Bladder microvascular endothelial cell (primary cell): Measurements from ENCODE around the gene TWF2. TPM values are rescaled to one million over a fixed set of nuclear protein-coding genes. Genes with fewer than 3 reads are reported as not detected.

Experiments
- total RNA-seq: library from RNA; depleted of rRNA; stranded (reverse); fragments of >200 nt; gene quantifications from 2 replicates; pipeline ENCODE4 v1.2.3, GENCODE V29; 2014

Gene TWF2
- 111 and 129 TPM in 2 replicates for total RNA-seq

GRCh38 chr3:52238761-52239701, at the start of gene TWF2:
TWF2 (minus strand) TSS chr3:52239158; CDS start chr3:52239016, 142 bp downstream.

GRCh38 chr3:52278510-52279069, 39.6 kb upstream of the TWF2 start, which contains the start of gene WDR82:
WDR82 (minus strand) TSS chr3:52278649; CDS start chr3:52278361, 288 bp downstream.

GRCh38 chr3:52245322-52246263, 6.6 kb upstream of the TWF2 start, which contains the start of gene PPM1M:
PPM1M (plus strand) TSS chr3:52245759; CDS start chr3:52245825, 66 bp downstream.

GRCh38 chr3:52225452-52226228, 13.3 kb downstream of the TWF2 start, which contains the start of gene TLR9:
TLR9 (minus strand) TSS chr3:52225645; CDS start chr3:52225529, 116 bp downstream.

GRCh38 chr3:52197842-52198625, 40.9 kb downstream of the TWF2 start, which contains the start of gene ALAS1:
ALAS1 (plus strand) TSS chr3:52198160; CDS start chr3:52199242, 1,082 bp downstream.

Other genes with a start within 250 kb of the TWF2 start
- 529 and 935 TPM in 2 replicates for gene RPL29, start 243.3 kb downstream of the TWF2 start, total RNA-seq
- gene DUSP7, start 182.6 kb downstream of the TWF2 start, total RNA-seq: 7.0 TPM in 2 replicates
- 10.5 and 11.4 TPM in 2 replicates for gene POC1A, start 84.7 kb downstream of the TWF2 start, total RNA-seq
- 32.7 and 41.0 TPM in 2 replicates for gene ALAS1, start 41.0 kb downstream of the TWF2 start, total RNA-seq
- under 0.01 and 0.06 TPM in 2 replicates for gene TLR9, start 13.5 kb downstream of the TWF2 start, total RNA-seq
- 11.8 and 20.8 TPM in 2 replicates for gene PPM1M, start 6.6 kb upstream of the TWF2 start, total RNA-seq
- 53.3 and 97.9 TPM in 2 replicates for gene WDR82, start 39.5 kb upstream of the TWF2 start, total RNA-seq
- 14.9 and 17.2 TPM in 2 replicates for gene GLYCTK, start 48.7 kb upstream of the TWF2 start, total RNA-seq
- gene DNAH1, start 77.2 kb upstream of the TWF2 start, total RNA-seq: 1.5 and 7.0 TPM in 2 replicates
- 62.2 and 78.0 TPM in 2 replicates for gene BAP1, start 170.8 kb upstream of the TWF2 start, total RNA-seq
- 3.2 and 4.5 TPM in 2 replicates for gene PHF7, start 171.5 kb upstream of the TWF2 start, total RNA-seq
- 6.8 and 83.5 TPM in 2 replicates for gene SEMA3G, start 205.9 kb upstream of the TWF2 start, total RNA-seq
- 0.25 TPM in 1 of 2 replicates, not detected in the other for gene TNNC1, start 214.9 kb upstream of the TWF2 start, total RNA-seq
- 46.6 and 113 TPM in 2 replicates for gene NISCH, start 216.4 kb upstream of the TWF2 start, total RNA-seq